MM.1S (cell line): ENCODE data around the gene KMO.

Source experiments
- DNase-seq: peaks from one replicate; pipeline ENCODE4 v3.0.0-alpha.2; 2015
- H2AFZ ChIP-seq: fragments of 300-600 bp; sonication (generic); 2 replicates; pipeline ENCODE4 v1.6.0; 2016; ENCODE audit warnings: antibody characterized with exemption, low read length
- H3F3A ChIP-seq: fragments of 300-600 bp; sonication (generic); 2 replicates; pipeline ENCODE4 v1.6.1; 2016; ENCODE audit warnings: mild to moderate bottlenecking, antibody characterized with exemption, low read length, moderate library complexity, mixed read lengths; ENCODE audit not compliant: insufficient read depth
- H3K27ac ChIP-seq: fragments of 300-600 bp; sonication (generic); 2 replicates; pipeline ENCODE4 v1.5.1; 2016; ENCODE audit warnings: mild to moderate bottlenecking, low read length
- H3K27me3 ChIP-seq: fragments of 300-600 bp; sonication (generic); replicated peaks from 2 replicates; pipeline ENCODE4 v1.6.0; 2016; ENCODE audit warnings: low read length; ENCODE audit not compliant: insufficient read depth
- H3K36me3 ChIP-seq: fragments of 300-600 bp; sonication (generic); replicated peaks from 2 replicates; pipeline ENCODE4 v1.6.1; 2016; ENCODE audit warnings: mild to moderate bottlenecking, low read length, mixed read lengths; ENCODE audit not compliant: insufficient read depth
- H3K4me1 ChIP-seq: fragments of 300-600 bp; sonication (generic); 2 replicates; pipeline ENCODE4 v1.6.1; 2016; ENCODE audit warnings: low read length, mixed read lengths
- H3K4me2 ChIP-seq: fragments of 300-600 bp; sonication (generic); 2 replicates; pipeline ENCODE4 v1.6.0; 2016; ENCODE audit warnings: low read depth, low read length
- H3K4me3 ChIP-seq: fragments of 300-600 bp; sonication (generic); 2 replicates; pipeline ENCODE4 v1.5.1; 2016; ENCODE audit warnings: low read length, mixed read lengths
- H3K79me2 ChIP-seq: fragments of 300-600 bp; sonication (generic); 2 replicates; pipeline ENCODE4 v1.6.1; 2016; ENCODE audit warnings: mixed run types, low read length, mixed read lengths
- H3K9ac ChIP-seq: fragments of 300-600 bp; sonication (generic); 2 replicates; pipeline ENCODE4 v1.6.1; 2016; ENCODE audit warnings: low read length, mixed read lengths
- H3K9me2 ChIP-seq: fragments of 300-600 bp; sonication (generic); replicated peaks from 2 replicates; pipeline ENCODE4 v1.6.1; 2016; ENCODE audit warnings: mild to moderate bottlenecking, low read length, mixed read lengths; ENCODE audit not compliant: insufficient read depth
- H3K9me3 ChIP-seq: fragments of 300-600 bp; sonication (generic); replicated peaks from 2 replicates; pipeline ENCODE4 v1.6.1; 2016; ENCODE audit warnings: mild to moderate bottlenecking, low read length, mixed read lengths; ENCODE audit not compliant: insufficient read depth
- H4K20me1 ChIP-seq: fragments of 300-600 bp; sonication (generic); 2 replicates; pipeline ENCODE4 v1.6.1; 2016; ENCODE audit warnings: mild to moderate bottlenecking, low read length, moderate library complexity, mixed read lengths; ENCODE audit not compliant: insufficient read depth
- EZH2 ChIP-seq: fragments of 300-600 bp; sonication (generic); optimal IDR thresholded peaks from 2 replicates; pipeline ENCODE3; 2017; ENCODE audit warnings: low read depth, mild to moderate bottlenecking, antibody characterized with exemption, low read length, mixed read lengths
- EZH2phosphoT487 ChIP-seq: fragments of 300-600 bp; sonication (generic); IDR thresholded peaks from 2 replicates; pipeline ENCODE4 v1.6.1; 2018; ENCODE audit warnings: antibody characterized with exemption, low read length
- TF ChIP-seq, protein P1 (sequence below): fragments of 300-600 bp; sonication (generic); IDR thresholded peaks from 2 replicates; pipeline ENCODE4 v1.5.1; 2016; ENCODE audit warnings: antibody characterized with exemption, low read length, mixed read lengths

The KMO gene

DNA sequence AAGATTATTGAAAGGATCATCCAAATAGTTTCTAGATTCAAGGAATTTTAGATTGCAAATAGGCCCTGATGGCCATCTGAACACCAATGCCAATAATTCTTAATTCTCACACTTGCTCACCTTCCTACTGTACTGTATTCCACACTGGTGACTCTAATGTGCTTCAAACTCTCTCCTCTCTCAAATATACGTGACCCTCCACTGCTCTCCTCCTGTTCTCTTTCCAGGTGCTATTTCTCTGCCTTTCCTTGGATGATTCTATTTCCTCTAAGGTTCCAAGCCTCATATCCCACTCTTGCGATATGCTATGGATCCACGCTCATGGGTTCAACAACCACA, 28.6 kb downstream of the KMO start:
- Histone ChIP-seq H2AFZ (no peak overlapping the region), H3K9me2 (no peaks in the 10 kb centered on the region), H3K36me3 (no peaks in the 10 kb centered on the region), H3K27me3 (no peaks in the 10 kb centered on the region), H3K9me3 (no peaks in the 10 kb centered on the region), H3K9ac (no peak overlapping the region), H3F3A (no peaks in the 10 kb centered on the region), H3K4me3 (no peak overlapping the region), H3K27ac (no peak overlapping the region), H3K4me2 (no peak overlapping the region), H3K4me1 (no peaks in the 10 kb centered on the region), H4K20me1 (no peaks in the 10 kb centered on the region), H3K79me2 (no peaks in the 10 kb centered on the region)
- DNase-seq = no peak
- TF ChIP-seq, protein P1, sequence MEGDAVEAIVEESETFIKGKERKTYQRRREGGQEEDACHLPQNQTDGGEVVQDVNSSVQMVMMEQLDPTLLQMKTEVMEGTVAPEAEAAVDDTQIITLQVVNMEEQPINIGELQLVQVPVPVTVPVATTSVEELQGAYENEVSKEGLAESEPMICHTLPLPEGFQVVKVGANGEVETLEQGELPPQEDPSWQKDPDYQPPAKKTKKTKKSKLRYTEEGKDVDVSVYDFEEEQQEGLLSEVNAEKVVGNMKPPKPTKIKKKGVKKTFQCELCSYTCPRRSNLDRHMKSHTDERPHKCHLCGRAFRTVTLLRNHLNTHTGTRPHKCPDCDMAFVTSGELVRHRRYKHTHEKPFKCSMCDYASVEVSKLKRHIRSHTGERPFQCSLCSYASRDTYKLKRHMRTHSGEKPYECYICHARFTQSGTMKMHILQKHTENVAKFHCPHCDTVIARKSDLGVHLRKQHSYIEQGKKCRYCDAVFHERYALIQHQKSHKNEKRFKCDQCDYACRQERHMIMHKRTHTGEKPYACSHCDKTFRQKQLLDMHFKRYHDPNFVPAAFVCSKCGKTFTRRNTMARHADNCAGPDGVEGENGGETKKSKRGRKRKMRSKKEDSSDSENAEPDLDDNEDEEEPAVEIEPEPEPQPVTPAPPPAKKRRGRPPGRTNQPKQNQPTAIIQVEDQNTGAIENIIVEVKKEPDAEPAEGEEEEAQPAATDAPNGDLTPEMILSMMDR = no peak
- no peak for TF ChIP-seq EZH2
- no peak for TF ChIP-seq EZH2phosphoT487

DNA sequence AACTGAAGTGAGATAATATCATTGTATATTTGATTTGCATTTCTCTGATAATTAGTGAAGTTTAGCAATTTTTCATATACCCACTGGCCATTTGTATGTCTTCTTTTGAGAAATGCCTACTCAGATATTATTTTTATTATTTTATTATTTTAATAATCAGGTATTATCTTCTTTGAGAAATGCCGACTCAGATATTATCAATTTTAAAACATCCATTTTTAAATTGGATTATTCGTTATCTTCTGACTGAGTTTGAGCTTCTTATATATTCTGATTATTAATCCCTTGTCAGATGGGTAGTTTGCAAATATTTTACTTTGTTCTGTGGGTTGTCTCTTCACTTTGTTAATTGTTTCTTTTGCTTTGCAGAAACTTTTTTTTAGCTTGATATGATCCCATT, 37.7 kb downstream of the KMO start:
- Histone ChIP-seq H3K27me3 (no peaks in the 10 kb centered on the region), H4K20me1 (no peaks in the 10 kb centered on the region), H3F3A (no peaks in the 10 kb centered on the region), H3K79me2 (no peaks in the 10 kb centered on the region), H3K4me1 (no peaks in the 10 kb centered on the region), H2AFZ (no peak overlapping the region), H3K4me2 (no peak overlapping the region), H3K4me3 (no peak overlapping the region), H3K9me3 (no peaks in the 10 kb centered on the region), H3K27ac (no peak overlapping the region), H3K9ac (no peak overlapping the region), H3K36me3 (no peaks in the 10 kb centered on the region), H3K9me2 (no peaks in the 10 kb centered on the region)
- TF ChIP-seq EZH2 (no peak), EZH2phosphoT487 (no peak)
- TF ChIP-seq, protein P1 = no peak
- DNase-seq = no peak

DNA sequence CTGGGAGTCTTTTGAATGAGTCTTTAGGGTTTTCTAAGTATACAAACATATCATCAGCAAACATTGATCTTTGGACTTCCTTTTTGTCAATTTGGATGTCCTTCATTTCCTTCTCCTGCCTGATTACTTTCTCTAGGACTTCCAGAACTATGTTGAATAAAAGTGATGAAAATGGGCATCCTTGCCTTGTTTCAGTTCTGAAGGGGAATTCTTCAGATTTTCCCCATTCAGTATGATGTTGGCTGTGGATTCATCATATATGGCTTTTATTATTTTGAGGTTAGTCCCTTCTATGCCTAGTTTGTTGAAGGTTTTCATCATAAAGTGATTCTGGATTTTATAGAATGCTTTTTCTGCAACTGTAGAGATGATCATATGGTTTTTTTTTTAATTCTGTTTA, 42.0 kb downstream of the KMO start:
- H3K9me3 ChIP-seq = no peaks in the 10 kb centered on the region
- H3K27me3 ChIP-seq = no peaks in the 10 kb centered on the region
- H2AFZ ChIP-seq = no peak overlapping the region
- no peaks in the 10 kb centered on the region for H4K20me1 ChIP-seq
- H3K4me3 ChIP-seq = no peak overlapping the region
- H3K27ac ChIP-seq = no peak overlapping the region
- H3K9me2 ChIP-seq = no peaks in the 10 kb centered on the region
- no peak for TF ChIP-seq EZH2phosphoT487
- TF ChIP-seq EZH2 = no peak
- TF ChIP-seq, protein P1 = no peak
- H3K9ac ChIP-seq = no peak overlapping the region
- no peaks in the 10 kb centered on the region for H3K4me1 ChIP-seq
- no peaks in the 10 kb centered on the region for H3K79me2 ChIP-seq
- H3F3A ChIP-seq = no peaks in the 10 kb centered on the region
- H3K4me2 ChIP-seq = no peak overlapping the region
- H3K36me3 ChIP-seq = 0 out of 2 replicates have a peak, but pooled peaks cover 2% of the 10 kb centered on the region
- DNase-seq = no peak
